HG02884 (cell line): ENCODE results near the gene NDUFA3.
A peak's percentile ranks its signal among the peaks of the same experiment; 100 is the strongest.

ENCODE experiments used
- ATAC-seq: cut with Tn5 transposase; IDR thresholded peaks from one replicate; pipeline ENCODE4 v1.9.1; 2021; ENCODE audit warnings: mild to moderate bottlenecking, moderate library complexity; ENCODE audit not compliant: unreplicated experiment

The NDUFA3 gene

DNA sequence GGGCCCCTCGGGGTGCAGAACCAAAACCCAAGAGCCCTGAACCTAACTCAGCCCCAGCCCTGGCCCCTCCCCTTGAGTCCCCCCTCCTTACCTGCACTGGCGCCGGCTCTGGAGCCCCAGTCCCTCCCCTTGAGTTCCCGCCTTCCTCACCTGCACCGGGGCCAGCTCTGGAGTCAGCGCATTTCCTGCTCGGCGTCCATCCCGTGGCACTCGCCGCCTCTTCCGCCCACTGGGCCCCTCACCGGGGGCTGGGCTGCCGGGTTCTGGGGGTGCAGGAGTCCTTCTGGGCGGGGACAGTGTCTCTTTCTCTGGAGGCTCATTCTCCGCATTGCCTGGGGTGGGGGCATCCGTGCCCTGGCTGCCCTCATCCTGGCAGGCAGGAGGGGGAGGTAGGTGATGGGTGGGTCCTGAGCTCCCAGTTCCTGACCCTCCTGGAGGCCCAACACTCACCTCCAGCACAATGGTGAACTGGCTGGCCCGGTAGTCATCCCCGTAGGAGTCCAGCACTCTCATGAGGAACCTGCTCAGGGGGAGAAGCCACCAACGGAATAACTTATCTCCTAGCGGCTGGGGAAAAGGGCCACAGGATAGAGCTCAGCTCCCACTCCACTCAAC, 5.3 kb downstream of the NDUFA3 start:
- no peak for ATAC-seq

DNA sequence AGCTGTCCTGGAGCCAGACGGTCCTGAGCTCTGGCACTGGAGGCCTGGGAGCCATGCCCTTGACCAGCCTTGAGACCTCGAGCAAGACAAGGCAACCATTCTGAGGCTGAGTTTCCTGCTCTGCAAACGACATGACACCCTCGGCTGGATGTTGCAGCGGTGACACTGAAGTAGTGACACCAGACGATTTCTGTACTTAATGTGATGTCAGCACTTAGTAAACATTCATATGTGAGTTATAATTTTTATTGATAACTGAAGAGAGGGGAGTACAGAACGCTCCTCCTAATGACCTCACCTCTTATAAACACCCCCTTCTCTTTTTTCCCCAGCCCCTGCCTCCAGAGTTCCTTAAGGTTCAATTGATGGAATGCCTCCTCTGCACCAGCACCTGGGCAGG, 5.8 kb downstream of the NDUFA3 start:
- no peak for ATAC-seq

DNA sequence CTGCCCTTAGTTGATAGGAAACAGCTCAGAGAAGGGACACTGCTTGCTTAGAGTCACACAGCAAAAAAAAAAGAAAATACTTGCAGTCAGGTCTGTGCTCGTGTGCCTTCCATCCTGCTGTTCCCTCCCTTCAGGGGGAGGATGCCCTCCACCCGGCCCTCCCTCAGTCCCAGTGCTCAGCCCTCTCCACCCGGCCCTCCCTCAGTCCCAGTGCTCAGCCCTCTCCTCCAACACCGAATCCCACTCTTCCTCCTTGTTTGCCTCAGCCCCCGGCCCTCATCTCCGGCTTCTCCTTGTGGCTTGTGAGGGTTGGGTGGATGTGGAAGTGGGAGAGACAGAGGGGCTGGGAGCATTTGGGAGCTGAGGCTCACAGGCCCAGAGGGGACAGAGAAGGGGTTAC, 7.0 kb downstream of the NDUFA3 start:
- no peak for ATAC-seq

DNA sequence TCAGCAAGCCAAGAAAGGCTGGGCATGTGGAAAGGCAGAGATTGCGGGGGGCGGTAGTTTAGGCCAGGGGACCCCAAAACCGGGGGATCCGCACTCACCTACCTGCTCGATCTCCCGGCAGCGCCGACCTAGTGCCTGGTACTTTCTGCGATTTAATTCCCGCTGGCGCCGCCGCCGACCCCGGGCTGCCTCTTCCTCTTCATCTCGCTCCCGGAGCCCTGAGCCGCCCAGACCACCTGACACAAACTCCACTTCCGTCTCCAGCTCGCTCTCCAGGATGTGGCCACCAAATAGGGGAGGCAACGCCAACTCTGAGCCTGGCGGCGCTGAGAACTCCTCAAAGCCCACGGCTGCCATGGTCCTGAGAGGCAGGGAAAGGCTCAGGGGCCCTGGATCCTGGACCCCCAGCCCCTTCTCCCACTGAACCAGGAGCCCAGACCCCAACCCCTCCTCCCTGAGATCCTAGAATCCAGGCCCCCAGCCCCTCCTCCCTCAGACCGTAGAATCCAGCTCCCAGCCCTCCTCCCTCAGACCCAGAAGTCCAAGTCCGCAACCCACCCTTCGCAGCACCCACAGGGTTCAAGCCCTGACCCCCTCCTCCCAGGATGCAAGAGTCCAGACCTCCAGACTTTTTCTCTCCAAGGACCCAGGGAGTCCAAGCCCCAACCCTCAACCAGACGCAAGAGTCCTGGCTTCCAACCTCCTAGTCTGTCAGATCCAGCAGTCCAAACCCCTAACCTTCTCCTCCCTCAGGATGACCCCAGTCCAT, 11.9 kb downstream of the NDUFA3 start:
- ATAC-seq, result no peak

DNA sequence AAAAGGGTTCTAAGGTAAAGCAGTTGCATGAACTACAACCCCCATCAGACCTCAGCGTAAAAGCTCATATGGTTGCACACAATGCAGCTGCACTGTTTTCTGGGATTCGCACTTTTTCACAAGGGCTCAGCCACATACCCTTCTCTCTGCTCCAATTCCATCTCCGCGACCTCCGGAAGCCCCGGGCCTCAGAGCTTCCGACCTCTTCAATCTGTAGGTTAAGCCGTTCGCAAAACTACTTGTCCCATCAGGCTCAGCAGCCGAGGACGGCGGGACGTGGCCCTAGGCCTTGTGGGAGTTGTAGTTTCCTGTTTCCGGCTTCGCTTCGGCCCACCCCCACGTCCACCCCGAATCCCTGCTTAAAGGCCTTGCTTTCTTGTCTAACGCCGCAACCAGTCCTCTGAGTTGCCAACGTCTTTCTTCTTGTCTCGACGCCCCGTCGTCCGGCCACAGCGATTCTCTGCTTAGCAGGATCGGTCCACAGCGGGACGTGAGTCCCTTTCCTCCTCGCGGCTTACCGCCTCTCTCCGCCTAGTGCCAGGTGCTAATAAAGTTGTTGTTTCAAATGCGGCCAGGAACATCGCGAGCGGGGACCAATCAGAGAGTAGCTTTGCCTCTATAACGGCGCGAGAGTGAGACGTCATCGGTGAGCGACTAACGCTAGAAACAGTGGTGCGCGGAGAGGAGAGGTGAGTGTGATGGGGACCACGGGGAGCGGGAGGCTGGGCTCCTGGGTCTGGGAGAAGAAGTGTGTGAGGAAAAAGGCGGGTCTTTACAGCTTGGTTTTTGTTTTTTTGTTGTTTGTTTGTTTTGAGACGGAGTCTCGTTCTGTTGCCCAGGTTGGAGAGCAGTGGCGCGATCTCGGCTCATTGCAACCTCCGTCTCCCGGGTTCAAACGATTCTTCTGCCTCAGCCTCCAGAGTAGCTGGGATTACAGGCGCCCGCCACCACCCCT, 12.7 kb downstream of the NDUFA3 start, which contains the start of the genes PRPF31 and TFPT:
TSS of gene PRPF31 (plus strand) at position 646 of the 955 bp plus-strand sequence. CDS start 2,525 bp downstream, outside the sequence.
TSS of gene TFPT (minus strand) at position 549 of the 955 bp plus-strand sequence. CDS start at position 161, 388 bp downstream.
- peak; percentile 69 for ATAC-seq

DNA sequence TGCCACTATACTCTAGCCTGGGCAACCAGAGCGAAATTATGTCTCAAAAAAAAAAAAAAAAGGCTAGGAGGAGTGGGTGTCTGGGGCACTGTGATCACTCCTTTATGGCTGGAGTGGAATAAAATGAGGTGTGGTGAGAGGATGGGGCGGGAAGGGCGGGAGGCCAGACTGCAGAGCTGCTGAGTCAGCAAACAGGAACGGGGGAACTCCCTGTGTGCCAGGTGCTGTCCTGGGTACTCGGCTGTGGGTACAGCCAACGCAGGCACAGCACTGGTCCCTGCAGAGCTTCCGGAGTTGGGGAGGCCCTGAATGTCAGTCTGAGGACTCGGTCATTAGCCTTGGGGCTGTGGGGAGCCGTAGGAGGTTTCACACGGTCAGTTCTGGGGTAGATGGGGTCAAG, 18.6 kb downstream of the NDUFA3 start:
- no peak for ATAC-seq

DNA sequence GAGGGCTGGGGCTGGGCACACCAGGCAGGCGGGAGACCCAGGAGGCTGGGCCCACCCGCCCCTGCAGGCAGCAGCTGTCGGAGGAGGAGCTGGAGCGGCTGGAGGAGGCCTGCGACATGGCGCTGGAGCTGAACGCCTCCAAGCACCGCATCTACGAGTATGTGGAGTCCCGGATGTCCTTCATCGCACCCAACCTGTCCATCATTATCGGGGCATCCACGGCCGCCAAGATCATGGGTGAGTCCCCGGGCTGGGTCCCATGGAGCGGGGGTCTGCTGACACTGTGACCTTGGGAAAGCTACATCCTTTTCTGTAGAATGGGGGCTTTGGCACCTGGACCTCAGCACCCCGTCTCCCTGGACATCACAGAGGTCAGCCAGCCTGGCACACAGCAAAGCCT, 21.0 kb downstream of the NDUFA3 start:
- no peak for ATAC-seq

DNA sequence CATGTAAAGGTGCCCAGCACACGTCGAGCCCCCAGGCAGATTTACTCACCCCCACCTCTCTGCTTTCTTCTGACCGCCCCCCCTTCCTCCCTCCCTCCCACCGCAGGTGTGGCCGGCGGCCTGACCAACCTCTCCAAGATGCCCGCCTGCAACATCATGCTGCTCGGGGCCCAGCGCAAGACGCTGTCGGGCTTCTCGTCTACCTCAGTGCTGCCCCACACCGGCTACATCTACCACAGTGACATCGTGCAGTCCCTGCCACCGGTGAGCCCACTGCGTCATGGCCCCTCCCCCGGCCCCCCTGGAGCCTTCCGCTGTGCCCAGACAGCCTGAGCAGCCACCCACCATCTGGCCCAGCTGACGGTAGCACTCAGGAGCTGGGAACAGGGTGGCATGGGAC, 21.7 kb downstream of the NDUFA3 start:
- ATAC-seq, result no peak

DNA sequence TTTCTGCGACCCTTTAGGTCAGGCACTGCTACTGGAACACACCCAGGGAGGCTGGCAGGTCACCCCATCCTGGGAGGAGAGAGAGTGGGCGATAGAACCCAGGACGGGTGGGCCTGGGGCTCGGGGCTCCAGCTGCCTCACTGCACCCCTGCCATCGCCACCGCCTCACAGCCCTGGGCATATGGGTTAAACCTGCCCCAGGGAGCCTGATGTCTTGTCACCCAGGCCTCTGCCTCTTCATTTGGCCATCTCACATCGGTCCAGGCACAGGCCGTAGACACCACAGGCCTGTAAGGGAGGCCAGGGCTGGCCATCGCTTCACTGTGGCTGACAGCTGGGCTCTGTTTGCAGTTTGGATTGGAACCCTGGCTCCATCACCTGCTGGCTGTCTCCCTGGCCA, 23.1 kb downstream of the NDUFA3 start:
- ATAC-seq, result no peak

DNA sequence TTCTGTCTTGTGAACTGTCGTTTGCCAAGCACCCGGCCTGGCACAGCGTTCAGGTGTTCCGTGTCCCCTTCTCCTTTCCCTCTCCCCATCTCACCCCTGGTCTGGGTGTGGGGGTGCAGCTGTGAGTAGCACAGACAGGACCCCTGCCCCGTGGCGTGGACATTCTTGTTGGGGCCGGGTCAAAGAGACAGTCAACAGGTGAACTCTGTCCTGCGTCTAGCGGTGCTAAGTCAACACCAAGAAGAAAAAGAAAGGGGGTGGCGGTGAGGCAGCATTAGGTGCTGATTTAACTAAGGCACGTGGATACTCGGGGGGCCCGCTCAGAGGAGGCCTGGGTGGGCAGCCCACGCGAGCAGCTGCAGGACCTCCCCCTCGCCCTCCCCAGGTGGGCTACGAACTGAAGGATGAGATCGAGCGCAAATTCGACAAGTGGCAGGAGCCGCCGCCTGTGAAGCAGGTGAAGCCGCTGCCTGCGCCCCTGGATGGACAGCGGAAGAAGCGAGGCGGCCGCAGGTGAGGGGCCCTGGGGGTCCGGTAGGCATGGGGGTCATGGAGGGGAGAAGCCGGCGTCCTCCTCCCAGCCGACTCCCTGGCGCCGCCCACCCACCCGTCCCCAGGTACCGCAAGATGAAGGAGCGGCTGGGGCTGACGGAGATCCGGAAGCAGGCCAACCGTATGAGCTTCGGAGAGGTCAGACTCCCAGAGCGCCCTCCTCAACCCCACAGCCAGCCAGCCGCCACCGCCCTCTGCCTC, 25.2 kb downstream of the NDUFA3 start:
- ATAC-seq, result no peak

DNA sequence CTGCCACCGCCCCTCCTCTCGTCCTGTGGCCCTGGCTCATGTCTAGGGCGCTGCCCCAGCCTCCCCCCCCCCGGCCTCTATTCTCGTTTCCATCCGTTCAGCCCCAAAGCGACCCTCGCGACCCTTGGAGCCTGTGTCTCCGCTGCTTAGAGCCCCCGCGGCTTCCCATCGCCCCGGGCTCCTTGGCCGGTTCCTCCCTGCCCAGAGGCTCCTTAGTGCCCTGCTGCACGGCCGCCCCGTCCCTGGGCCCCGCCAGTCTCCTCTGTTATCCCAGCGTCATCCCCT, 25.7 kb downstream of the NDUFA3 start:
- ATAC-seq, result no peak

DNA sequence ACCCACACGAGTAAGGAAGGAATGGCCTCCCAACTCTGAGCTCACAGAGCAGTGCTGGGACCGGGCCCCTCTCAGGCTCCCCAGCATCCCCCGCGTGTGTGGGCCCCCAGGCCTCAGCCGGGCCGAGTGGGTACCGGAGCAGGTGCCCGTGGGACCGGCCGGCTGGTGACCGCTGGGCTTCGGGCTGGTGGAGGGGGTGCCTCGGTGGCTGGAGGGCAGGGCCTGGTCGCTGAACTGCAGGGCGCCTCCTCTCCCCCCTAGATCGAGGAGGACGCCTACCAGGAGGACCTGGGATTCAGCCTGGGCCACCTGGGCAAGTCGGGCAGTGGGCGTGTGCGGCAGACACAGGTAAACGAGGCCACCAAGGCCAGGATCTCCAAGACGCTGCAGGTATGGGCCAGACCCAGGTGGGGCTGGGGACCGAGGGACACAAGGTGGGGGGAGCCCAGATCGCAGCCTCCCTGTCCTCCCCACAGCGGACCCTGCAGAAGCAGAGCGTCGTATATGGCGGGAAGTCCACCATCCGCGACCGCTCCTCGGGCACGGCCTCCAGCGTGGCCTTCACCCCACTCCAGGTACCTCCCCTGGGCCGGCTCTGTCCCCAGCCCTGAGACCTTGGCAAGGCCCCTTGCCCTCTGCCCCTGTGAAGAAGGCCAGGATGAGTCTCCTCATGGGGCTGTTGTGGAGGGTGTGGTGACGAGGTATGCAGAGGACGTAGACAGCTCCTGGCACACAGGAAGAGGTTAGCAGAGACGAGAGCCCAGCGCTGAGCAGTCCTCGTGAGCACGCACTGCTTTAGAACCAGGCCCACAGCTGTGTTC, 26.4 kb downstream of the NDUFA3 start:
- ATAC-seq, result no peak

DNA sequence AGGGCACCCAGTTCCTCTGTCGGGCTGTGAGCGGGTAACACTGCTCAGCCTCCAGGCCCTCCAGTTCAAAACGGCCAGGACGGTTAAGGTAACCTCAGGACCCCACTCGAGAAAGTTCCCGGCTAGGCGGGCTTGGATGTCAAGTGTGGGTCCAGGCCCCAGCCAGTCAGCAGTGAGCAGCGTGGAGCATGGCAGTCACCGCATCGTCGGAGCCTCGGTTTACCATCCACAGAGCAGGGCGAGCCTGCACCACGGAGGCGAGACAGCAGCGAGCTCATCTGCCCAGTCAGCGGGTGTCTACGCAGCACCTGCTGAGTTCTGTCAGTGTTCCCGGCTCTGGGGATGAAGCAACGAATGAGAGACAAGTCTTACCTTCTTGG, 27.0 kb downstream of the NDUFA3 start:
- ATAC-seq, result no peak

DNA sequence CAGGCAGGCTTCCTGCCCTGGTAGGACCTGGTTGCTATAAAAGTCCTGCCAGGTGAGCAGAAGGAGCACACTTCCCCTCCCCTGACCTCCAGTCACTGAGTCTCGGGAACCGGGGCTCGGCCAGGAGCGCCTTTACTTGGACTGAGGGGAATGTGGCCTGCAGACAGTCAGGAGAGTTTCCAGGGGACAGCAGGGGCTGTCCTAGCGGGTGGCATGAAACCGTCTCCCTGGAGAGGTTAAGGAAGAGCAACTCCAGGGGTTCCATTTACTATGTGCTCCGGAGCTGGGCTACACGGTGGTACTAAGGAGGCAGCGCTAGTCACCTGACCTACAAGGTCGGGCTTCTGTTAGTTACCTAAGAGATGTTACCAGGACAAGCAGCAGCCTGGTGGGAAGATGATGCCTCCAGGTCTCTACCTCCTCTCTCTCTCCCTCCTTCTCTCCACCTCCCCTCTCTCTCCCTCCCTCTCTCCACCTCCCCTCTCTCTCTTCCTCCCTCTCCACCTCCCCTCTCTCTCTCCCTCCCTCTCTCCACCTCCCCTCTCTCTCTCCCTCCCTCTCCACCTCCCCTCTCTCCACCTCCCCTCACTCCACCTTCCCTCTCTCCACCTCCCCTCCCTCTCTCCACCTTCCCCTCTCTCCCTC, 30.8 kb downstream of the NDUFA3 start:
- no peak for ATAC-seq

DNA sequence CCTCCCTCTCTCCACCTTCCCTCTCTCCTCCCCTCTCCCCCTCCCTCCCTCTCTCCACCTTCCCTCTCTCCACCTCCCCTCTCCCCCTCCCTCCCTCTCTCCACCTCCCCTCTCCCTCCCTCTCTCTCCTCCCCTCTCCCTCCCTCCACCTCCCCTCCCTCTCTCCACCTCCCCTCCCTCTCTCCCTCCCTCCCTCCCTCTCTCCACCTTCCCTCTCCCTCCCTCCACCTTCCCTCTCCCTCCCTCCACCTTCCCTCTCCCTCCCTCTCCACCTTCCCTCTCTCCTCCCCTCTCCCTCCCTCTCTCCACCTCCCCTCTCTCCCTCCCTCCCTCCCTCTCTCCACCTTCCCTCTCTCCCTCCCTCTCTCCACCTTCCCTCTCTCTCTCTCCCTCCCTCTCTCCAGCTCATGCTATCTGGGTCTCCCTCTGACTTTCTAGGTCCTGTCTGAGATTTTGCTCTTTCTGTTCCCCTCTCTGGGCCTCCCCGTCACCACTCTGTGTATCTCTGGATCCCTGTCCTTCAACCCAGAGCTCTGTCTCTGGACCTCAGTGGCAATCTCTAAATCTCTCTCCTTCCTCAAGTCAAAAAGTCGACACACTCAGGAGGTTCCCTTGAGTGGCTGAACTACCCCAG, 31.4 kb downstream of the NDUFA3 start:
- ATAC-seq, result no peak

DNA sequence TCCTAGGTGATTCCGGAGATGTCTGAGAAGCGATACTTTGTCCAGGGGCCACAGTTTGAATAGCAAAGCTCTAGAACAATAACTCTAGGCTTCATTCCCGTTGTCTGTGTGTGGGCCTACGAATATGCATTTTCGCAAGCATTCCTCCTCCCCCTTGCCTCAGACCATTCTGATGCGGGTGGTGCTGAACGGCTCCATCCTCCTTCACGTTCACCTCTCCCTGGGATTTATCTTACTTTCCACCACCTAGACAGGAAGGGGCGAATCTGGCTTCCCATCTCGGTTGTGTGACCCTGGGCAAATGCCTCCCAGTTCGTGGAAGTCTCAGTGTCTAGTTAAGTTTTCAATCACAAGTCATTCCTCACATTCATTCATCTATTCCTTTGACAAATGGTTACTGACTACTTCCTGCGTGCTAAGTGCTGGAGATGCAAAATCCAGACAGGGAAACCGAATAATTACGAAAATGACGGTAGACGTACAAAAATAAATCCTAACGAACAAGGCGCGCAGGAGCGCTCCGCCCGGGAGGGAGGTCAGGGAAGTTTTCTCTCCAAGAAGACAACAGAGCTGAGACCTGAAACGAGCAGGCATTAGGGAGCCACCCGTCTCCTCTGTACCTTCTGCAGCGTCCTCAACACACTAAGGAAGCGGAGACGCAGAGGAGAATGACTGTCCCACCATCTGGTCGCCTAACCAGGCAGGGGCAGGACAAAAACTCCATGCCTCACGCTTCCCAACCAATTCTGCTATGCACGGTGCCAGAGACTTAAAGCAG, 33.6 kb downstream of the NDUFA3 start:
- ATAC-seq, result no peak

DNA sequence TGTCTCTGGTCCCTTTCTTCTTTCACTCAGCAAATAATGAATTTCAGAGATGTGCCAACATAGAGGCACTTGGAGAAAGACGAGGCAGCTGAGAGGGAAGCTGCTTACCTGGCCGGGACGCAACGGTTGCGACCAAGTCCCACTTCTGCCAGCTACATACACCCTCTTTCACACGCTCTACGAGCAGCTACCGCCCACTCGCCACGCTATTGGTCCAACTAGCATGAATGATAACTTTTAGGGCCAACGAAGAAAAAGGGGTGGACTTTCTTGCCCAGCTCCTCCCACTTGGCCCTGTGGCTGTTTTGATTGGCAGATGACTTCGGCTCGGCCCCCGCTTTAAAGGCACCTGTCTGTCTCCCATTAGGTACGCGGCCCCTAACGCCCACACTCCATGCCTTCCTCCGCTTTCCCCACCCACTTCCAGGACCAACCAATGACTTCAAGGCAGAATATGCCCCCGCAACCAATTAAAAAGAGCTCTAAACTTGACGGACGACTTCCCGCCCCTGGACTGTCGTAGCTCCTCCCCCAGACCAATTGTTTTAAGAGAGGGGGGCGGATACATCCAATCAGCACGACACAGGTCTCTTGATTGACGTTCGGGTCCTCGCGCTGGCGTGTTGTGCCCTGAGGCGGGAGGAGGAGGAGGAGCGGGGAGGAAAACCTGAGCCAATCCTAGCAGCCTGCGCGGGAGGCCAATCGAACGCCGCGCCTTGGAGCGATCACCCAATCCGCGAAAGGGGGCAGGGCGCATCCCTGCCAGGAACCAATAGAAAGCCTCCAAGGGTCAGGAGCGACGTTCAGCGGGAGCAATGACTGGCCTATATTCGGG, 34.4 kb downstream of the NDUFA3 start:
- ATAC-seq, result peak; percentile 77
